WTC11 (cell line): ENCODE results near the gene ARFIP1.
"Not testable (repeated sequence)": the region's sequence is repeated elsewhere in the genome, so short reads cannot be mapped to it uniquely, and the experiment has no call there.

Experiments
- ATF2 ChIP-seq: sonication (generic); formaldehyde crosslinking; IDR thresholded peaks from 2 replicates; pipeline ENCODE4 v1.8.1; 2022; ENCODE audit warnings: low read depth, missing genetic modification reagents, borderline replicate concordance
- CTCF ChIP-seq: fragments of 200-600 bp; IDR thresholded peaks from 2 replicates; pipeline ENCODE4 v1.8.0; 2022; ENCODE audit warnings: antibody characterized with exemption
- ESRRA ChIP-seq: sonication (generic); formaldehyde crosslinking; IDR thresholded peaks from 2 replicates; pipeline ENCODE4 v1.8.1; 2022; ENCODE audit warnings: mild to moderate bottlenecking, missing genetic modification reagents, borderline replicate concordance
- MAX ChIP-seq: sonication (generic); formaldehyde crosslinking; IDR thresholded peaks from 2 replicates; pipeline ENCODE4 v1.8.0; 2022; ENCODE audit warnings: mild to moderate bottlenecking, missing genetic modification reagents
- PRDM15 ChIP-seq: sonication (generic); formaldehyde crosslinking; IDR thresholded peaks from 2 replicates; pipeline ENCODE4 v1.8.0; 2022; ENCODE audit warnings: missing genetic modification reagents
- SMAD4 ChIP-seq: sonication (generic); formaldehyde crosslinking; IDR thresholded peaks from 2 replicates; pipeline ENCODE4 v1.8.0; 2022; ENCODE audit warnings: mild to moderate bottlenecking, missing genetic modification reagents
- ZNF232 ChIP-seq: sonication (generic); formaldehyde crosslinking; IDR thresholded peaks from 2 replicates; pipeline ENCODE4 v1.8.0; 2022; ENCODE audit warnings: mild to moderate bottlenecking, missing genetic modification reagents
- ZNF396 ChIP-seq: fragments of 250-450 bp; sonication (Bioruptor Pico); IDR thresholded peaks from 2 replicates; pipeline ENCODE4 v1.8.0; 2021; ENCODE audit warnings: mild to moderate bottlenecking, moderate library complexity, borderline replicate concordance
- ZNF423 ChIP-seq: fragments of 250-450 bp; sonication (Bioruptor Pico); IDR thresholded peaks from 2 replicates; pipeline ENCODE4 v2.1.2; 2022; ENCODE audit warnings: mild to moderate bottlenecking, moderate library complexity

- not testable (repeated sequence) for TF ChIP-seq ZNF396 (CRISPR knock-in tag); ZNF423 (CRISPR knock-in tag); ESRRA (CRISPR knock-in tag); ATF2 (CRISPR knock-in tag); PRDM15; ZNF232; CTCF; MAX (CRISPR knock-in tag); SMAD4 (CRISPR knock-in tag)
These were observed 14.6 kb upstream of the ARFIP1 start for GRCh38 chr4:152765069-152765737.
